ENCODE measurements around the gene ASB12. TPM values are rescaled to one million over a fixed set of nuclear protein-coding genes. Genes with fewer than 3 reads are reported as not detected.
A peak's percentile ranks its signal among the peaks of the same experiment; 100 is the strongest.

ASB12 gene
- total RNA-seq, 1 experiment from 2014 or later = not detected

GRCh38 chrX:64192040-64192439 is 38.4 kb downstream of the ASB12 start:
- H3K36me3 Mint-ChIP-seq (ENCODE audit: insufficient read depth, unreplicated experiment) = peaks cover 12% of the 10 kb centered on the region
- no peak overlapping the region for H3K27ac Mint-ChIP-seq (ENCODE audit: unreplicated experiment)
- POLR2A ChIA-PET = no interaction called here

GRCh38 chrX:64191281-64192010 is 39.0 kb downstream of the ASB12 start:
- no peak for TF ChIP-seq CTCF (IDR thresholded peaks at IDR 0.05; ENCODE audit: insufficient read depth in 1 of 2, low read depth in 1 of 2, low read length in 1 of 2, severe bottlenecking in 1 of 2, unreplicated experiment in 1 of 2)

More at GRCh38 chrX:64192040-64192439, 38.4 kb downstream of the ASB12 start:
- CTCF ChIA-PET = no interaction called here
- Mint-ChIP-seq H3K4me3 (ENCODE audit: unreplicated experiment) (peak overlapping the region; percentile 26), H3K27me3 (ENCODE audit: insufficient read depth, unreplicated experiment) (no peaks in the 10 kb centered on the region), H3K4me1 (ENCODE audit: low read depth, unreplicated experiment) (no peaks in the 10 kb centered on the region), H3K9me3 (ENCODE audit: unreplicated experiment) (peaks cover 8% of the 10 kb centered on the region)
- Histone ChIP-seq H3K9me3 (no peaks in the 10 kb centered on the region), H3K27me3 (replicated peaks; ENCODE audit: control insufficient read depth, insufficient read depth, low read length) (no peaks in the 10 kb centered on the region), H3K36me3 (ENCODE audit: control insufficient read depth, insufficient read depth, low read length) (no peaks in the 10 kb centered on the region; the same call in 1 of the 2 replicates), H3K4me1 (peaks cover 7% of the 10 kb centered on the region), H3K4me3 (ENCODE audit: low read depth, low read length) (no peak overlapping the region)
- intact Hi-C loops (cut with micrococcal nuclease; ENCODE audit: unreplicated experiment) = no loop called here
- TF ChIP-seq CTCF (IDR thresholded peaks at IDR 0.05; ENCODE audit: insufficient read depth in 1 of 2, low read depth in 1 of 2, low read length in 1 of 2, severe bottlenecking in 1 of 2, unreplicated experiment in 1 of 2) = no peak
- BruUV-seq (replicated peaks) = no TSS peak
- DNase-seq = no peak

GRCh38 chrX:64190136-64190740 is 40.2 kb downstream of the ASB12 start:
- H3K27me3 Mint-ChIP-seq (ENCODE audit: insufficient read depth, unreplicated experiment) = no peaks in the 10 kb centered on the region
- no peaks in the 10 kb centered on the region; the same call in 1 of the 2 replicates for H3K36me3 ChIP-seq (ENCODE audit: control insufficient read depth, insufficient read depth, low read length)
- H3K9me3 ChIP-seq = no peaks in the 10 kb centered on the region
- DNase-seq = no peak
- H3K27ac Mint-ChIP-seq (ENCODE audit: unreplicated experiment) = no peak overlapping the region
- H3K4me1 Mint-ChIP-seq (ENCODE audit: low read depth, unreplicated experiment) = no peaks in the 10 kb centered on the region
- H3K36me3 Mint-ChIP-seq (ENCODE audit: insufficient read depth, unreplicated experiment) = peaks cover 12% of the 10 kb centered on the region
- H3K9me3 Mint-ChIP-seq (ENCODE audit: unreplicated experiment) = peaks cover 8% of the 10 kb centered on the region
- no TSS peak for BruUV-seq (replicated peaks)
- no peak overlapping the region for H3K4me3 ChIP-seq (ENCODE audit: low read depth, low read length)
- H3K4me3 Mint-ChIP-seq (ENCODE audit: unreplicated experiment) = no peak overlapping the region
- H3K4me1 ChIP-seq = peaks cover 7% of the 10 kb centered on the region
- ChIA-PET POLR2A (no interaction called here), CTCF (no interaction called here)
- TF ChIP-seq CTCF (IDR thresholded peaks at IDR 0.05; ENCODE audit: insufficient read depth in 1 of 2, low read depth in 1 of 2, low read length in 1 of 2, severe bottlenecking in 1 of 2, unreplicated experiment in 1 of 2) = no peak
- H3K27me3 ChIP-seq (replicated peaks; ENCODE audit: control insufficient read depth, insufficient read depth, low read length) = no peaks in the 10 kb centered on the region
- intact Hi-C loops (cut with micrococcal nuclease; ENCODE audit: unreplicated experiment) = no loop called here

More at GRCh38 chrX:64191281-64192010, 39.0 kb downstream of the ASB12 start:
- POLR2A ChIA-PET = no interaction called here
- CTCF ChIA-PET = no interaction called here
- Mint-ChIP-seq H3K4me3 (ENCODE audit: unreplicated experiment) (peak overlapping the region; percentile 26), H3K27me3 (ENCODE audit: insufficient read depth, unreplicated experiment) (no peaks in the 10 kb centered on the region), H3K27ac (ENCODE audit: unreplicated experiment) (no peak overlapping the region), H3K9me3 (ENCODE audit: unreplicated experiment) (peaks cover 8% of the 10 kb centered on the region), H3K4me1 (ENCODE audit: low read depth, unreplicated experiment) (no peaks in the 10 kb centered on the region), H3K36me3 (ENCODE audit: insufficient read depth, unreplicated experiment) (peaks cover 12% of the 10 kb centered on the region)
- intact Hi-C loops (cut with micrococcal nuclease; ENCODE audit: unreplicated experiment) = no loop called here
- peaks cover 7% of the 10 kb centered on the region for H3K4me1 ChIP-seq
- H3K36me3 ChIP-seq (ENCODE audit: control insufficient read depth, insufficient read depth, low read length) = no peaks in the 10 kb centered on the region; the same call in 1 of the 2 replicates
- H3K9me3 ChIP-seq = no peaks in the 10 kb centered on the region
- no peaks in the 10 kb centered on the region for H3K27me3 ChIP-seq (replicated peaks; ENCODE audit: control insufficient read depth, insufficient read depth, low read length)
- BruUV-seq (replicated peaks) = TSS peak; percentile 7
- no peak for DNase-seq
- no peak overlapping the region for H3K4me3 ChIP-seq (ENCODE audit: low read depth, low read length)

Data from Caco-2 (cell line).